ENCODE measurements around the gene CHD2.
"Not testable (repeated sequence)": the region's sequence is repeated elsewhere in the genome, so short reads cannot be mapped to it uniquely, and the experiment has no call there.

CHD2 gene

DNA sequence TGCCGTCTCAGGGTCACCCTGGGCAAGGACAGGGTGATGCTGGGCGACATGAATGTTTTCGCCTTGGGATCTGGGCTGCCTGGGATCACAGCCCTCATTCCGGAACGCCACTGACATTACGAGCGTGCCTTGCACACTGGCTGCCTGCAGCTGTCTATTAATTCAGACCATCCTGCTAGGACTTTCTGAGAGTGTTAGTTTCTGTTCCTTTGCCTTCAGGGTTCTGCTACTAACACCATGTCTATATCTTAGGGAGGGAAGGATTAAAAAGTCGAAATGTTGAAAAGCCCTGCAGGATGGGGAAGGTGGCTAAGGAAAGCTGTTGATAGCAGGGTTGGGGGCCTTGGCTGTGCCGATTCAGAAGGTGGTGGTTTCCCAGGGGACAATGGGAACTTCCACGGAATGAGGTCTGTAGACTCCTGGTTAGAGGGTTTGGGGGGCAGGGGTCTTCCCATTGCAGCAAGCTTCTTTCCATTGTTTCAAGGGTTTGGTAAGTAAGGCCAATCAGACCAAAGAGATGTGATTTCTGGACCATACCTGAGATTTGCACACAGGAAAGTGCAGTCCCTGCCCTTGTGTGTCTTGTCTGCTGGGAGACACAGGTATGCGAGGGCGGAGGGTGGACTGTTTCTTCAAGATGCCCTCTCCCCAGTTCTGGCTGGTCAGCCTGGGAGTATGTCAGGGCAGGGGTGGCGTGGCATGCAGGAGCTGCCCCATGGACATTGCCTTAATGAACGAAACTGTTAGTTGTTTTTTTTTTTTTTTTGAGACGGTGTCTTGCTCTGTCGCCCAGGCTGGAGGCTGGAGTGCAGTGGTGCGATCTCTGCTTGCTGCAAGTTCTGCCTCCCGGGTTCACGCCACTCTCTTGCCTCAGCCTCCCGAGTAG, 137.9 kb downstream of the CHD2 start:
- DNase-seq, result no peak

DNA sequence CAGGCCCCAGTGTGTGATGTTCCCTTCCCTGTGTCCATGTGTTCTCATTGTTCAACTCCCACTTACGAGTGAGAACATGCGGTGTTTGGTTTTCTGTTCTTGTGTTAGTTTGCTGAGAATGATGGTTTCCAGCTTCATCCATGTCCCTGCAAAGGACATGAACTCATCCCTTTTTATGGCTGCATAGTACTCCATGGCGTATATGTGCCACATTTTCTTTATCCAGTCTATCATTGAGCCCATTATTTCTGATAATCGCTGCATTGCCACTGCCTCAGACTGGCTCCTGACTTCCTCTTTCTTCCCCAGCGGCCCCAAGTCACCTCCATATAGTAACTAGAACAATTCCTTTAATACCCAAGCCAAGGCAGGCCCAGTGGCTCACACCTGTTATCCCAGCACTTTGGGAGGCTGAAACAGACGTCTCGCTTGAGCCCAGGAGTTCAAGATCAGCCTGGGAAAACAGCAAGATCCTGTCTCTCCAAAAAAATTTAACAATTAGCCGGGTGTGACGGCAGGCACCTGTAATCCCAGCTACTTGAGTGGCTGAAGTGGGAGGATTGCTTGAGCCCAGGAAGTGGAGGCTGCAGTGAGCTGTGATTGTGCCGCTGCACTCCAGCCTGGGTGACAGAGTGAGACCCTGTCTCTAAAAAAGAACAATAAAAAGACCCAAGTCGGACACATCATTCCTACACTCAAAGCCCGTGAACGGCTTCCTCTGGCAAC, 139.6 kb downstream of the CHD2 start:
- not testable (repeated sequence) for DNase-seq

DNA sequence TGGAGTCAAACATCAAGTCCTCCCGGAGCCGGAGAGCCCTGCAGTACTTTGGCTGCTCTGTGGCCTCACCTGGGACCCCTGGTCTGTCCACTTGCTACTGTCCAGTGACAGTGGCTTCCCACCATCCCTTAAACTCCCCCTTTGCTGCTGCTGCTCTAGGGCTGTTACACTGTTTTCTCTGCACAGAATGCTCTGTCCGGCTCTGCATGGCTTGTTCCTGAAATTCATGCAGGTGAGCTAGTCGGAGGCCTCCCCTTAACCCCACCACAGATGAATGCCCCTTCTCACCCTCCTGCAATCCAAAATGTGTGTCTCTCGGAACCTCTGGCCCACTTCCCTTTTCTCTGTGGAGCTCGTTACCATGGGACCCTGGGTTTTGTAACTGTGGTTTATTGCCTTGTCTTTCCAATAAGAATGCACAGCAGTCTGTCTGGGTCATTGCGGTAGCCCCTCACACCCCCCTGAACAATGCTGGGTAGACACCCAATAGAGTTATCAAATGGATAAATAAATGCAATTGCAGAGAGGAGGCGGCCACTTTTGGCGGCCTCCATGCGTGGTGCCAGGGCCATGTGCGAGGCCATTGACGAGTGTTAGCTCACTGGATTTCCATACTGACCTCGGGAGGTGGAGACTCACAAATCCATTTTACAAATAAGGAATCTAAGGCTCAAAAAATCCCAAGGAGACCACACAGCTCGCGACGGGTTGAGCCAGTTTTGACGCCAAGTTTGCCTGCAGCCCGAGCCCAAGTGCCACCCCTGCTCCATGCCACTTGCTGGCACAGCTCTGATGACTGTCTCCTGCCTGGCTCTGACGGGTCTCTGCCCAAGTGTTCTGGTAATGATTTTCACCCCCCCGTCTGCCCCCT, 140.4 kb downstream of the CHD2 start:
- DNase-seq, result no peak

DNA sequence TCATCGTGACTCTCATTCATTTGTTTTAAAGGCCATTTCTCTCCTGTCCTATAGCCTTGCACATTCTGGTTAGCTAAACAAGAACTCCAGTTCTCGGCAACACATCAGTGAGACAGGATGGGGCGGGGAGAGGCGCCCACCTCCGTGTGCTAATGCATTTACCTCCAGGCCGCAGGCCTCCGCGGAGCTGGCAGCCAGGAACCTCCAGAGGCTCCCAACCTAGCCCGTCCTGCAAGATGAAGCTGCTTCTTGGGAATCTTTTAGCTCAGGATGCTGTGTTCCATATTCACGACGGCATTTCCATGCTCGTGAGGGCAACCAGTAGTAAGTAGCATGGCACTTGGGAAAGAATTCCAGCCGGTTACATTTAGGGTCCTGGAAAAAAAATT, 141.0 kb downstream of the CHD2 start:
- DNase-seq, result no peak

DNA sequence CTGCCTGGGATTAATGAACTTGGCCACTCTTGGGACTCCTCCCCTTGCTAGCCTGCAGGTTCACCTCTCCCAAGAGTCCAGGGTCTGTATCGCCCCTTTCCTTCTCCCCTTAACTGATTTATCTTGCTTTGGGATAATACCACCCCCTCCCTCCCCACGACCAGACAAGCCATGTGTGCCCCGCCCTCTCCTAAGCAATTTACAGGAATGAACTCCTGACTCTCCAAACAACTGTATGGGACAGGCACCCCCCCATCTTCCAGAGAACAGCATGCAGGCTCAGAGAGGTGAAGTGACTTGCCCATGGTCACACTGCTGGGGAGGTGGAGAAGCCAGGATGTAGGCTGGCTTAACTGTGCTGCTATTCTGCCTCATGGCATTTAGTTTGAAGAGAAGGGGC, 142.1 kb downstream of the CHD2 start:
- no peak for DNase-seq

DNA sequence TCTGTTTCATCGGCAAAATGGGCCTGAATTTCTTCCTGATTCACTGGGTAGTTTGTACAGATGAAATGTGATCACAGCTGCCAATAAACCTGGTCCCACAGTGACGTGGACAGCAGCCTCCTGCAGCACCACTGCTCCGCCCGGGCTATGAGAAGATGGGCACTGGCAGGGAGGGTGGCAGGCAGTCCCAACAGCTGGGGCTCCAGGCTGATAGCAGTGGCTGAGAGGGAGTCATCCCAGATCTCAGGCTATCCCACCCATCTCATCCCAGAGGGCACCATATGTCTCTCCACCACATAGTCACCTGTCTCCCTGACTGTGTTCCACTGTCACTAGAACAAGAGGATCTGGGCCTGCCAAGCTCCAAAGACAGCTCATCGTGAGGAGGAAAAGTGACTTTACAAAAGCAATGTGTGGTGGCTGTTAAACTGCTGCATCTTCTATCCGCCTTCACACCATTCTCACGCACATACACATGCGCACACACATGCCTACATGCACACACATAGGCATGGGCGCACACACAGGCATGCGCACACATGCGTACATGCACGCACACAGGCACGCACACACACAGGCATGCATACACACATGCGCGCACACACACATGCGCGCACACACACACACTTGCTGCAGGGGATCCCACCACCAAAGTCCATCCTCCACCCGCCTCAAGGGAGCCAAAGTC, 142.7 kb downstream of the CHD2 start:
- no peak for DNase-seq

DNA sequence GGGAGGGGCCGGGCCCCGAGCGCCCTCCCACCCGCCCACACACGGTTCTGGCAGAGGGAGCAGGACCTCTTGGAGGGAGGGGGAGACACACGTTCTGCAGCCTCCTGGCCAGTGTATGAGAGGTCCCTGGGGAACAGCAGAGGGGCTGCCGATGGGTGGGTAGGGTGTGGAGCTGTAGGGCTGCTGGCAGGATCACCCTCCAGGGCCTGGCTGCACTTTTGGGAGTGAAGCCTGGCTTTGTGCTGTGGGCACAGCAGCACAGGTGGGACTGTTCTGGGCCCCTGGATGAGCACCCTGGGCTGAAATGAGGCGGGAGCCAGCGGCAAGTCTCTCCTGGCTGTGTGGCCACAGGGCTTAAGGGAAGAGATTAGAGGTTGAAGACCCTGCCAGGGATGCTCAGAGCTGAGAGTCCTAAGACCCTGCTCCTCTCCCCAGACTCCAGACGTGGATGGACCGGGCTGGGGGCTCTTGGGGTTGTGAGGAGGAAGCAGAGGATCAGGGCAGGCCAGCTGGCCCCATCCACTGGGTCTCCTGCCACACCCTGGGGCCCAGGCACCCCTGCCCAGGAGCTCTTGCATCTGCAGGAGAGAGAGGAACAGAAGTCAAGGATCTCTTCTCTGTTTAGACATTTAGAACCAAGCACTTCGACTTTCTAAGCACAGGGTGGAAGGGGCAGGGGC, 143.6 kb downstream of the CHD2 start:
- no peak for DNase-seq

DNA sequence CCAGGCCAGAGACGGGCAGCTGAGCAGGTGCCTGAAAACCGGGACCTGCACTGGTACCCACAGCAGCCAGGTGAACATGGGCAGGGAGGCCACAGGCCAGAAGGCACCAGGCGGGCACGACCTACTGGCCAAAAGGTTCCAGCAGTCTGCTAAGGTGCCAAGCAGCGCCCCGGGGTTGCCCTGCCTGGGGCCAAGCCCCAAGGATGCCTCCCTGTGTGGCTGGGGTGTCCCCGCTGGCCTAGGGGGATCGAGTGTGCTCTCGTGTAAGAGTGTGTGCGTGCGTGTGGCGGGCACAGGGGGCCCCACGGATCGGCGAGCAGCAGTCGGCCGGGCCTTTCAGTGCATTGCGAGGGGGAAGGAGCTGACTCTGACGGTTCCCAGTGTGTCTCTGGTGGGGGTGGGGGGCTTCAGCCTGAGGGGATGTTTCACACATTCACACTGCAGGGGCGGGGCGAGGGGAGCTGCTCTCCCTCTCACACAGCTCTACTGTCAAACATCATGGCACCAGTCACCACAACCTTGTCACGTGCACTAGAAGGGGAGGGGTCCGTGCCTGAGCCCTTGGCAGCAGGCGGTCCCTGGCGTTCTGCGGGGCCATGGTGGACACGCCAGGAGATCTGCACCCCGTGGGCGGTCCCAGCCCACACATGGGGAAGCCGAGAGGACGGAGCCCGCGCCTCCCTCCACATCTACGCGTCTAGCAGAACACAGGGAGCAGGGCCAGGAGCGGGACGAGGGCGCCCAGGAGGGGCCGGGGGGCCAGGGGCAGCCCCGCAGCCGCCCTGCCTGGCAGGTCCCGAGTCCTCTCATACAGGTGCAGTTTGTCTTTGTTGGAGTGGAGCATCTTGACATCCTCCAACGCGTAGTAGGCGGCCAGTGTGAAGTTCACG, 144.4 kb downstream of the CHD2 start:
- no peak for DNase-seq

DNA sequence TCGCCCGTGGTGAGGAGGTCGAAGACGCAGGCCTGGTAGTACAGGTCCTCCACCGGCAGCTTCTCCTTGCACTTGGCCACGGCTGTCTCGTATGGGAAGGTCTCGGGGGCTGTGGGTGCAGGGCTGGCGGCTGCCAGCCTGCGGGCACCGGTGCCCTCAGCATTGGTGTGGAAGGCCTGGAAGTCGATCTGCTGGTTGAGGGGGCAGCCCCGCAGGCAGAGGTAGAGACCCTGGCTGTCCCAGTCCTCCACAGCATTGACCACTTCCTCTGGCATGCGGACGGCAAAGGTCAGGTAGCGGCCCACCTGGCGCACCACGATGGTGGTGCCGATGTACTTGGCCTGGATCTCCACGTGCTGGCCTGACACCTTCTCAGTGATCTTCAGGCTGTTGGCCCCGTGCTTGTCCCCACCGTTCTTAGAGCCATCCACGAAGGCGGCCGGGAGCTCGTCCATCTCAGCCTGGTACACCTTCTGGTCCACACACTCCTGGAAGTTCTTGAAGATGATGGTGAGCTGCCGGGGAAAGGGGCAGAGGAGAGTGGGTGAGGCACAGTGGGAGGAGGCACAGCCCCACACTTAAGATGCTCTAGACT, 145.2 kb downstream of the CHD2 start:
- DNase-seq, result no peak

DNA sequence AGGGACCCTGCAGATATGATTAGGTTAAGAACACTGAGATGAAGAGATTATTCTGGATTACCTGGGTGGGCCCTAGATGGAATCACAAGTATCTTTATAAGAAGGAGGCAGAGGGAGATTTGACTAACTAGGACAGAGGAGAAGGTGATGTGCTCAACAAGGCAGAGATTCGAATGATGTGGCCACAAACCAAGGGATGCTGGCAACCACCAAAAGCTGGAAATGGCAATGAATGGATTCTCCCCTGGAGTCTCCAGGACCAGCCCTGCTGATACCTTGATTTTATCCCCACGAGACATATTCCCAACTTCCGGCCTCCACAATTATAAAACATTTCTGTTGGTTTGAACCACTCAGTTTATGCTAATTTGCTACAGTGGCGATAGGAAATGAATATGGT, 146.0 kb downstream of the CHD2 start:
- DNase-seq, result no peak

DNA sequence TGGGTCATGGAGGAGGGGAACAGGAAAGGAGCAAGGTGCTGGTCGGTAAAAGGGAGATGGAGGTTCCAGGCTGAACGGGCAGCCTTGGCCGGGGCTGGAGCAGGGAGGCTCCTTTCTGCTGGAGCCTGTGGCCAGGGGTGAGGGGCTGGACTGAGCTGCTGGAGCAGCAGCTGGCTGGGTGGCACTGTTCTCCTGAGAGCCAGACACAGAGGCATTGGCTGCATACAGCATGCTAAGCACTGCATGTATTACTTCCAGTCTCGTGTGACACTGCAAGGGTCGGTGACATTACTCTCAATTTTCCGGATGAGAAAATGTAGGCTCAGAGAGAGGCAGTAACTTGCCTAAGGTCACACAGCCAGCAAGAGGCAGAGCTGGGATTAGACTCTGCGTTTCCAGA, 146.6 kb downstream of the CHD2 start:
- DNase-seq, result no peak

DNA sequence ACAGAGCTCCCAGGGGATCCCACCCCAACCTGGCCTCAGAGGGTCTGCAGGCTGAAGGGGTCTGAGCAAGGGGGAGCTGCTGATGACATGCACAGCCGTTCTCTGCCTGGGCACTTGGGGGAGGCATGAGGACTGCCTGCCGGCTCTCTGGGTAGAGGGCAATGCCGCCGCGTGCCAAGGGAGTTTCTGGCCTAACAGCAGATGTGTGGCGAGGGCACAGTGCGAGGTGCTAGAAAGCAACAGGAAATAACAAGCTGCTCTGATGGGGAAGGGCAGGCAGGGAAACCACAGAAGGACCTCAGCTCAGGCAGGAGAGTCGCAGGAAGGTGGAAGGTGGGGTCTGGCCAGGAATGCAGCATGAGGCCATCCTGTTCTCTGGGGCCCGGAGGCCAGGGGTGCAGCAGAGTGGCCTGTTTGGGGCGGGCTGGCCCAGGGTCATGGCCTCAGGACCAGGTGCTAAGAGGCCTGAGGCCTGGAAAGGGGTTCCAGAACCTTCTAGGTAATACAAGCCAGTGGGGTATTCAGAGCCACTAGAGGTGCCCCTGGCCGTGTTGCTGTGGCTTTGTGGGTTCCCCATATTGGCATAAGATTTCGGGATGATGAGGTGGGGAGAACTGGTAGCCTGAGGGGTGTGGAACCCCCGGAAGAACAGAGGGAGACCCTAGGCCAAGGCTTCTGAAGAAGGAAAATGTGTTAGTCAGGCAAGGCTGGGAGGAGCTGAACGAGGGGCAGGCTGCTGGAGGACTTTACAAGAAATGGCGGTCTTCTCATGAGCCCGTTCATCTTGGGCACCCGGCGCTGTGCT, 147.7 kb downstream of the CHD2 start:
- no peak for DNase-seq

DNA sequence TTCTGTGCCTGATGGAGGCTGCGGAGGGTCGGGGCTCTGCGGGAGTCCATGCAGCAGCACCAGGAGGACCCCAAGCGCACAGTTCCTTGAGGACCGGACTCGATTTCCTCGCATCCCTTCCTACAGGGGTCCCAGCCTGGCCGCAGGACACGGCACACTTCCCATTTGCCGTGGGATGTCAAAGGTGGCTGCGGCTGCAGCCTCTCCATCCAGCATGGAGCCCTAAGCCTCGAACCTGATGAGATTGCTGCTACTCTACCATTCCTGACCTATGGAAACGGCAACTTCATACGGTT, 148.2 kb downstream of the CHD2 start:
- no peak for DNase-seq

DNA sequence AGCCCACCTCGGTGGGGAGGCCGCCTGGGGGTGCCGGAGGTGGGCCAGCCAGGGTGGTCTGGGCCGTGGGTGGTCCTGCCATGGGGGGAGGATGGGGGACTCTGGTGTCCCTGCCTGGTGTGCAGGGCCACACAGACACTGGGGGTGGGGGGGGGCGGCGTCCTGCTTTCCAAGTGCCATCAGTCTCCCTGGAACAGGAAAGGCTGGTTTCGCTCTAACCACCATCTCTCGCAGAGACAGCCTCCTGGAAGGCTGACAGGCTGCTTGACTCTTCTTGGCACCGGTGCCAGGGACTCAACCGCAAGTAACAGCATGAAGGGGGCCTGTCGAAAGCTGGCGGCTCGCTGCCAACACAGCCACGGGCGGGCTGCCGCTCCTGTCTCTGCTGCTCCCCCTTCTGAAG, 148.6 kb downstream of the CHD2 start:
- no peak for DNase-seq

DNA sequence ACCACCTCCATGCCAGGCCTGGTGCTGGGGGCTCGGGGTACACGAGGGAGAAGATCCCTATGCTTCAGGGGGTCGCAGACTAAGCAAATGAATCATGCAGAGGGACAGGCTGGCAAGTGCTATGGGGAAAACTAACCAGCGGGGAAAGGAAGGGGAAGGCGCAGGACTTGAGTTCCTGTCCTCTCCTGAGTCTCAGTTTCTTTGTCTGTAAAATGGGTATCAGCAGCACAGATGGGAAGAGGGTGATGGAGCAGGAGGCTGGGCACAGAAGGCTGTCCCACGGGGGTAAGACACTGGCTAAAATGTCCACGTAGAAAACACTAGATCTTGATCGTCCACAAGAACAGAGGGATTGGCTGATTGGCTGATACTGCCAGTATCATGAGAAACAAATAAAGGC, 149.1 kb downstream of the CHD2 start:
- DNase-seq, result no peak

DNA sequence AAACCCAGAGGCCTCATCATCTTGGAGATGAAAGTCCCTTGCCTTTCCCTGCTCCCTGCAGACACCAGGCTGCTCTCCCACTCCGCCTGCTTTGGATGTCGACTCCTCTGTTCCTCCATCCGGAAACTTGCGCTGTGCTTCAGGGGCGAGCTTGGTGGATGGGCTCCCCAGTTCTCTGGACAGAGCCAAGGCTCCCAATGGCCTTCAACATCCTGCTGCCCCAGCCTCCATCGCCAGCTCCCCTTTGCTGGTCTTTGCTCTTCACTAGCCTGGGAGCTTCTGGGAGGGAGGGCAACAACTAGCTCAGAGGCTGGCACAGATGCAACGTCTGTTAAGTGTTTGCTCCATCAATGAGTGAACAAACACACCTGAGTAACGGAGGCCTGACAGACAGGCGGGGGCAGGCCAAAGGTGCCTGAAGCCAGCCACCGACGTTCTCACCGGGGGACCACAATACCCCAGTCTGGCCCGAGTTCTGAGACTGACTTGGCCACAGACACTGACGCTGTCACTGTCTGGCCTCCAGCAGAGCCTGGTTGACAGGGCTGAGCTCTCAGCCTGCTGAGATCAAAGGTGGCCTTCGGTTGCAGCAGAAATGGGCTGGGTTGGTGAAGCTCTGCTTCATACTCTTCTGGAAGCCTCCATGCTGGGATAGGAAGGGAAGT, 149.9 kb downstream of the CHD2 start:
- DNase-seq, result no peak

DNA sequence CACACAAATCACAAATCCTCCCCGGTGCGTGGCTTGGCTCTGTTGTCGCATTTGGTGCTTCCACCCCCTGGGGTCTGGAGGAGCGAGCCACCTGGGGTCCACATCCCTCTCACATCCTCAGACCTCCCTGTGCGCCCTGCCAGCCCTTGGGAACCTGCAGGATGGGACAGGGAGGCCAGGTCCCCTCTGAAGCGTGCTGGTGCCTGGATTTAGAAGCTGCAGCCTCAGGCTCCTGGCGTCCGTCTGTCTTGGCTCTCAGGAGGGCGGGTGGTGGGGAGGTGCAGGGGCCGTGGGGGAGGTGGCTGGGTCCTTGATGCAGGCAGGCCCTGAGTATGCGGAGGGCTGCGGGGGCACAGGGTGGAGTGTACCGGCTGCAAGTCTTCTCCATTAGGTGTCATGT, 150.5 kb downstream of the CHD2 start:
- DNase-seq, result no peak

DNA sequence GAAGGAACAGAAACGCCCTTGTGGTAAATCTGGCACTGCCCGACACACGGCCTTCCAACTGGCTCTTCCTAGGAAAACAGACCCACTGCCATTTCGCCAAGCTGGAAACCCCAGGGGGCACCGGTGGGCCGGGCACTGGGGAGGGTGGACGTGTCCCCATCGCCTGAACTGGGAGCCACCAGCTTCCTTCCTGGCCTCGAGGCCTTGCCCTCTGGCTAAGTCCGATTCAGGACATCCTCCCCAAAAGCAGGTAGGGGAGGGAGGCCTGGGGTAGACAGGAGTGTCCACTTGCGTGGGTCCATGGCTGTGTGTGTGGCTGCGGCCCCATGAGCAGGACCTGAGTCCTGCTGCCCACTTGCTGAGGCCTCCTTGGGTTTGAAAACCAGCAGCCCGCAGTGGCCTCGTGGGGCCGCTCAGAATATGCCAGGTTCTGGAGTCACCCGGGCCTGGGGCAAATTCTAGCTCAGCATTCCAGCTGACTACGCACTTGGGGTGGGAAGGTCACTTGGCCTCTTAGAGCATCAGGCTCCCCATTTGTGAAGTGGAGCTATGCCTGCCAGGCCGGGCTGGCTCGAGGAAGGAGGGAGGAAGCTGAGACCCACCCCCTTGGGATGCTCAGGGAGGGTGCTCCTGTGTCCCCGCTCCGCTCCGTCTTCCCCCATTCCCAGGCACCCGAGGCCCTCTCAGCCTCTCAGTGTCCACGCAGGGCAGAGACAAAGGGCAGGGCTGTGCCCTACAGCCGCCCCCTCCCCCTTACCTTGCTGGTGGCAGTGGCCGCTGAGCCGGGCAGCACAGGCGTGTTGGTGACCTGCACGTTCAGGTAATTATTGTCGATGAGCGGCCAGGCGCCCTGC, 151.3 kb downstream of the CHD2 start:
- DNase-seq, result no peak
